GM12878 (cell line): ENCODE measurements around the gene PPIL6. TPM values are rescaled to one million over a fixed set of nuclear protein-coding genes. Genes with fewer than 3 reads are reported as not detected.
A peak's percentile ranks its signal among the peaks of the same experiment; 100 is the strongest.

ENCODE experiments used
- ATAC-seq: fragments of 200-7000 bp; cut with Tn5 transposase; 3 replicates; pipeline ENCODE4 v1.9.1; 2020; ENCODE audit warnings: mild to moderate bottlenecking, moderate library complexity
- BruUV-seq: library from RNA; stranded (reverse); fragments of 400-500 nt; replicated peaks from 2 replicates; lab custom pipeline; 2021; lab: Mats Ljungman, UMichigan
- CTCF ChIA-PET: fragments of 300-600 bp; sonication (Branson Sonifier 250); formaldehyde crosslinking; extraction: SDS; loops from one replicate; lab custom pipeline; 2021; ENCODE audit warnings: inconsistent platforms; lab: Yijun Ruan, JAX
- POLR2A ChIA-PET: fragments of 350-600 bp; formaldehyde crosslinking; extraction: SDS; loops from one replicate; lab custom pipeline; 2021; ENCODE audit warnings: inconsistent platforms; lab: Charles Lee
- RAD21 ChIA-PET: fragments of 300-600 bp; sonication (Branson Sonifier 250); formaldehyde crosslinking; loops from one replicate; lab custom pipeline; 2023; ENCODE audit warnings: antibody characterized with exemption; ENCODE audit not compliant: unreplicated experiment; lab: Charles Lee
- SMC1A ChIA-PET: fragments of 300-600 bp; sonication (Branson Sonifier 250); formaldehyde crosslinking; loops from one replicate; lab custom pipeline; 2023; ENCODE audit not compliant: unreplicated experiment, uncharacterized antibody; lab: Charles Lee
- DNase-seq: peaks from one replicate; pipeline ENCODE4 v3.0.0-alpha.2; 2011; ENCODE audit warnings: low read depth, low spot score
- FAIRE-seq: peaks from 3 replicates; lab custom pipeline; 2011; peaks lifted over from hg19 to GRCh38; lab: Jason Lieb, UNC
- H2AFZ ChIP-seq: 2 replicates; pipeline ENCODE4 v1.6.0; 2011; ENCODE audit warnings: low read depth, low read length, control low read depth; ENCODE audit not compliant: control insufficient read depth
- H3K27ac ChIP-seq: 2 replicates; pipeline ENCODE4 v1.5.1; 2011; ENCODE audit warnings: control low read depth; ENCODE audit not compliant: control insufficient read depth, insufficient read depth
- H3K27me3 ChIP-seq, 2 experiments: replicated peaks in 1 of 2; 2 replicates each; pipeline versions ENCODE4 v1.6.0 to v1.6.1; 2011; ENCODE audit warnings: low read length in 1 of 2; ENCODE audit not compliant: control insufficient read depth in 2 of 2, insufficient read depth in 2 of 2
- H3K36me3 ChIP-seq, 2 experiments: 2 replicates each; pipeline ENCODE4 v1.5.1; 2011; ENCODE audit warnings: low read length in 1 of 2; ENCODE audit not compliant: control insufficient read depth in 2 of 2, insufficient read depth in 2 of 2
- H3K4me1 ChIP-seq: 2 replicates; pipeline ENCODE4 v1.6.1; 2011; ENCODE audit warnings: mild to moderate bottlenecking, low read length, moderate library complexity, mixed read lengths; ENCODE audit not compliant: control insufficient read depth, insufficient read depth
- H3K4me2 ChIP-seq: 2 replicates; pipeline ENCODE4 v1.6.0; 2011; ENCODE audit warnings: control low read depth; ENCODE audit not compliant: control insufficient read depth, insufficient read depth
- H3K4me3 ChIP-seq: fragments of 200-600 bp; sonication (generic); 2 replicates; pipeline ENCODE4 v1.5.1; 2016
- H3K79me2 ChIP-seq: 2 replicates; pipeline ENCODE4 v1.6.0; 2011; ENCODE audit warnings: low read length; ENCODE audit not compliant: control insufficient read depth, insufficient read depth
- H3K9ac ChIP-seq: 2 replicates; pipeline ENCODE4 v1.8.0; 2011; ENCODE audit warnings: low read length, control low read depth, mixed read lengths; ENCODE audit not compliant: control insufficient read depth, insufficient read depth
- H3K9me3 ChIP-seq: replicated peaks from 3 replicates; pipeline ENCODE4 v1.5.1; 2011; ENCODE audit warnings: mild to moderate bottlenecking, low read length; ENCODE audit not compliant: control insufficient read depth, insufficient read depth
- H4K20me1 ChIP-seq: 2 replicates; pipeline ENCODE4 v1.6.0; 2011; ENCODE audit not compliant: control insufficient read depth, insufficient read depth
- IKZF2 ChIP-seq, 2 experiments: fragments of 450-650 bp; IDR thresholded peaks; 2 replicates each; pipeline ENCODE4 v1.6.1; 2017; ENCODE audit warnings: mild to moderate bottlenecking in 2 of 2, moderate library complexity in 2 of 2
- LARP7 ChIP-seq: fragments of 450-650 bp; IDR thresholded peaks from 2 replicates; pipeline ENCODE4 v1.6.1; 2017; ENCODE audit warnings: mild to moderate bottlenecking
- POLR2A ChIP-seq: IDR thresholded peaks from 2 replicates; pipeline ENCODE4 v1.6.1; 2011; ENCODE audit warnings: low read depth, mild to moderate bottlenecking, low read length
- RFX5 ChIP-seq: IDR thresholded peaks from 2 replicates; pipeline ENCODE4 v1.6.1; 2011; ENCODE audit warnings: low read depth, low read length, improper control_type of control experiment
- RUNX3 ChIP-seq: IDR thresholded peaks from 2 replicates; pipeline ENCODE4 v1.6.1; 2012; ENCODE audit warnings: low read length, inconsistent platforms
- SIN3A ChIP-seq: IDR thresholded peaks from 2 replicates; pipeline ENCODE4 v1.6.1; 2012; ENCODE audit warnings: low read depth, low read length, improper control_type of control experiment
- TCF12 ChIP-seq: IDR thresholded peaks from 2 replicates; pipeline ENCODE4 v1.6.1; 2011; ENCODE audit warnings: low read depth, mild to moderate bottlenecking, low read length
- WGBS: methylation state at CpG from one replicate; pipeline ENCODE4 v1.1.6; 2016; ENCODE audit warnings: low lambda C conversion rate; ENCODE audit not compliant: insufficient replicate concordance, insufficient coverage; ENCODE audit errors: missing lambda C conversion rate; 5-methylcytosine and 5-hydroxymethylcytosine counted together
- in situ Hi-C: fragments of 300-500 bp; cut with MboI; formaldehyde crosslinking; loops from 9 replicates; pipeline ENCODE4 v1.14.3; 2018; ENCODE audit warnings: mixed read lengths
- intact Hi-C: fragments of 100-400 bp; cut with micrococcal nuclease; formaldehyde crosslinking; loops from one replicate; pipeline ENCODE4 v1.14.2; 2022; ENCODE audit not compliant: unreplicated experiment
- polyA plus RNA-seq, 11 experiments: library from polyadenylated mRNA; depleted of rRNA in 4 of 11; unstranded in 6 of 11; stranded (reverse) in 5 of 11; fragments of >200 nt; fragmentation: Nextera tagmentation in 4 of 11; fragmentation: Illumina TruSeq in 1 of 11; extraction: Ambion mirVana in 4 of 11; extraction: Trizol in 1 of 11; gene quantifications; 1 replicate in 1 of 11; 2 replicates in 10 of 11; pipeline versions ENCODE4 v1.2.1 to v1.2.3, GENCODE V29; 2011 to 2016; ENCODE audit warnings: inconsistent platforms in 2 of 11, missing spikeins in 2 of 11, low read depth in 1 of 11
- total RNA-seq, 4 experiments: library from RNA; depleted of rRNA in 3 of 4; stranded (reverse); fragments of >200 nt in 3 of 4; fragmentation: Illumina TruSeq in 1 of 4; extraction: Trizol in 1 of 4; gene quantifications; 2 replicates each; pipeline versions ENCODE4 v1.2.1 to v1.2.3, GENCODE V29; 2013 to 2021
- TF ChIP-seq, protein P1 (sequence below): fragments of 450-650 bp; IDR thresholded peaks from 2 replicates; pipeline ENCODE4 v1.6.1; 2017; ENCODE audit warnings: low read depth, mild to moderate bottlenecking, moderate library complexity
- TF ChIP-seq, protein P2 (sequence below), 3 experiments: IDR thresholded peaks in 2 of 3; conservative IDR thresholded peaks in 1 of 3; 2 replicates each; pipeline ENCODE4 v1.5.1; 2011; ENCODE audit warnings: low read depth in 3 of 3, low read length in 3 of 3, mild to moderate bottlenecking in 3 of 3, control low read depth in 2 of 3, moderate library complexity in 2 of 3, inconsistent platforms in 1 of 3, mixed read lengths in 1 of 3; ENCODE audit not compliant: control insufficient read depth in 2 of 3, insufficient read depth in 1 of 3; ENCODE audit errors: extremely low read depth in 1 of 3
- TF ChIP-seq, protein P3 (sequence below): fragments of 450-650 bp; conservative IDR thresholded peaks from 2 replicates; pipeline ENCODE4 v1.6.1; 2017; ENCODE audit warnings: mild to moderate bottlenecking, moderate library complexity

The PPIL6 gene
- total and polyA plus RNA-seq, 10 of the 15 experiments (the other 5 are each of a cell fraction or from before 2014, with no cell fraction given) = 0.01 to 0.26 (median 0.12) TPM; not detected in 5

DNA sequence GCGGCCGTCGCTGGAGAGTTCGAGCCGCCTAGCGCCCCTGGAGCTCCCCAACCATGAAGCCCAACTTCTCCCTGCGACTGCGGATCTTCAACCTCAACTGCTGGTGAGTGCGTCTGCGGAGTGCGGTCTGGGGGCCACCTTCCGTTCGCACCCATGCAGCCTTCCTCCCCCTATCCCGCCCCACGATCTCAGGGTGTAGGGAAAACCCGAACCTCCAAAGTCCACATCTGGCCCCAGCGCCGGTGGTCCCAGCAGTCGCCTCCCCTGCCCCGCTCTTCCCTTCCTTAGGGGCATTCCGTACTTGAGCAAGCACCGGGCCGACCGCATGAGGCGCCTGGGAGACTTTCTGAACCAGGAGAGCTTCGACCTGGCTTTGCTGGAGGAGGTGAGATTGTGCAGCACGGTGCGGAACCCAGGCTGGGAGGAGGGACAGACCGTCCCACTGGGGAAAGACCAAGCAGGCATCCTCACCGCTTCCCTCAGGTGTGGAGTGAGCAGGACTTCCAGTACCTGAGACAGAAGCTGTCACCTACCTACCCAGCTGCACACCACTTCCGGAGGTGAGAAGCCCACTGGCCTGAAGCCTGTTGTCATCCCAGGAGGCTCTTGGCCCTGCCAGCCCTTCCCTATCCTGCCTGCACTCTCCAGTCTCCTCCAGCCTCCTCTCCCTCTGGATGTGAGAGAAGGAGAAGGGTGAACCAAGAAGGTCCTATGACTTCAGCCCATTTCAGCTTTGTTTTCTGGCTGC is 815 bp upstream of the PPIL6 start:
- SMC1A ChIA-PET = interaction anchor here (1.0 to 4.7 kb wide), 12 partner anchors 9 to 359 kb away, joined by 3 to 34 read pairs (median 6); partner anchors contain the start of gene MICAL1
- no peaks in the 10 kb centered on the region for H3K9me3 ChIP-seq
- peaks cover 10 to 19% of the 10 kb centered on the region in 2 experiments for H3K36me3 ChIP-seq
- H2AFZ ChIP-seq = peak overlapping the region; percentile 90
- CTCF ChIA-PET = interaction anchor here (0.8 to 4.8 kb wide), 10 partner anchors 9 to 598 kb away, joined by 3 to 30 read pairs (median 9); partner anchors contain the start of genes CD164, MICAL1, SESN1 and ZBTB24
- WGBS = under 1% methylated on average over 31 of the region's 31 CpGs
- intact Hi-C loops = no loop called here
- H3K27me3 ChIP-seq = no peaks in the 10 kb centered on the region
- DNase-seq (no peak), ATAC-seq (peak; percentile 59), FAIRE-seq (peak; percentile 80)
- H4K20me1 ChIP-seq = no peaks in the 10 kb centered on the region
- H3K79me2 ChIP-seq = peaks cover 7% of the 10 kb centered on the region
- RAD21 ChIA-PET = interaction anchor here (0.6 to 4.4 kb wide), 15 partner anchors 11 to 282 kb away, joined by 3 to 34 read pairs (median 4); partner anchors contain the start of genes CD164, MICAL1 and ZBTB24
- BruUV-seq = TSS peak; percentile 54
- TF ChIP-seq TCF12 (0 out of 2 replicates have a peak, but pooled peaks have one; percentile 2), RFX5 (no peak), RUNX3 (peak; percentile 52), IKZF2 (IDR thresholded peaks at IDR 0.05) (peak; percentile 34 to 61; a peak in 3 of 4 replicates), SIN3A (0 out of 2 replicates have a peak, but pooled peaks have one; percentile 8), POLR2A (0 out of 2 replicates have a peak, but pooled peaks have one; percentile 17), LARP7 (0 out of 2 replicates have a peak, but pooled peaks have one; percentile 11)
- TF ChIP-seq, protein P1, sequence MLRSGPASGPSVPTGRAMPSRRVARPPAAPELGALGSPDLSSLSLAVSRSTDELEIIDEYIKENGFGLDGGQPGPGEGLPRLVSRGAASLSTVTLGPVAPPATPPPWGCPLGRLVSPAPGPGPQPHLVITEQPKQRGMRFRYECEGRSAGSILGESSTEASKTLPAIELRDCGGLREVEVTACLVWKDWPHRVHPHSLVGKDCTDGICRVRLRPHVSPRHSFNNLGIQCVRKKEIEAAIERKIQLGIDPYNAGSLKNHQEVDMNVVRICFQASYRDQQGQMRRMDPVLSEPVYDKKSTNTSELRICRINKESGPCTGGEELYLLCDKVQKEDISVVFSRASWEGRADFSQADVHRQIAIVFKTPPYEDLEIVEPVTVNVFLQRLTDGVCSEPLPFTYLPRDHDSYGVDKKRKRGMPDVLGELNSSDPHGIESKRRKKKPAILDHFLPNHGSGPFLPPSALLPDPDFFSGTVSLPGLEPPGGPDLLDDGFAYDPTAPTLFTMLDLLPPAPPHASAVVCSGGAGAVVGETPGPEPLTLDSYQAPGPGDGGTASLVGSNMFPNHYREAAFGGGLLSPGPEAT = no peak; the same call in 1 of the 2 replicates
- TF ChIP-seq, protein P2, sequence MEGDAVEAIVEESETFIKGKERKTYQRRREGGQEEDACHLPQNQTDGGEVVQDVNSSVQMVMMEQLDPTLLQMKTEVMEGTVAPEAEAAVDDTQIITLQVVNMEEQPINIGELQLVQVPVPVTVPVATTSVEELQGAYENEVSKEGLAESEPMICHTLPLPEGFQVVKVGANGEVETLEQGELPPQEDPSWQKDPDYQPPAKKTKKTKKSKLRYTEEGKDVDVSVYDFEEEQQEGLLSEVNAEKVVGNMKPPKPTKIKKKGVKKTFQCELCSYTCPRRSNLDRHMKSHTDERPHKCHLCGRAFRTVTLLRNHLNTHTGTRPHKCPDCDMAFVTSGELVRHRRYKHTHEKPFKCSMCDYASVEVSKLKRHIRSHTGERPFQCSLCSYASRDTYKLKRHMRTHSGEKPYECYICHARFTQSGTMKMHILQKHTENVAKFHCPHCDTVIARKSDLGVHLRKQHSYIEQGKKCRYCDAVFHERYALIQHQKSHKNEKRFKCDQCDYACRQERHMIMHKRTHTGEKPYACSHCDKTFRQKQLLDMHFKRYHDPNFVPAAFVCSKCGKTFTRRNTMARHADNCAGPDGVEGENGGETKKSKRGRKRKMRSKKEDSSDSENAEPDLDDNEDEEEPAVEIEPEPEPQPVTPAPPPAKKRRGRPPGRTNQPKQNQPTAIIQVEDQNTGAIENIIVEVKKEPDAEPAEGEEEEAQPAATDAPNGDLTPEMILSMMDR (IDR thresholded peaks at IDR 0.05 in 2 of 3, conservative IDR thresholded peaks at IDR 0.05 in 1 of 3; ENCODE audit: control insufficient read depth in 2 of 3, extremely low read depth in 1 of 3, insufficient read depth in 1 of 3, low read depth in 3 of 3, low read length in 3 of 3) = peak; percentile 12 to 38 (median 31); a peak in 3 of 6 replicates
- TF ChIP-seq, protein P3, sequence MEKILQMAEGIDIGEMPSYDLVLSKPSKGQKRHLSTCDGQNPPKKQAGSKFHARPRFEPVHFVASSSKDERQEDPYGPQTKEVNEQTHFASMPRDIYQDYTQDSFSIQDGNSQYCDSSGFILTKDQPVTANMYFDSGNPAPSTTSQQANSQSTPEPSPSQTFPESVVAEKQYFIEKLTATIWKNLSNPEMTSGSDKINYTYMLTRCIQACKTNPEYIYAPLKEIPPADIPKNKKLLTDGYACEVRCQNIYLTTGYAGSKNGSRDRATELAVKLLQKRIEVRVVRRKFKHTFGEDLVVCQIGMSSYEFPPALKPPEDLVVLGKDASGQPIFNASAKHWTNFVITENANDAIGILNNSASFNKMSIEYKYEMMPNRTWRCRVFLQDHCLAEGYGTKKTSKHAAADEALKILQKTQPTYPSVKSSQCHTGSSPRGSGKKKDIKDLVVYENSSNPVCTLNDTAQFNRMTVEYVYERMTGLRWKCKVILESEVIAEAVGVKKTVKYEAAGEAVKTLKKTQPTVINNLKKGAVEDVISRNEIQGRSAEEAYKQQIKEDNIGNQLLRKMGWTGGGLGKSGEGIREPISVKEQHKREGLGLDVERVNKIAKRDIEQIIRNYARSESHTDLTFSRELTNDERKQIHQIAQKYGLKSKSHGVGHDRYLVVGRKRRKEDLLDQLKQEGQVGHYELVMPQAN = 0 out of 2 replicates have a peak, but pooled peaks have one; percentile 10
- POLR2A ChIA-PET = interaction anchor here (0.6 to 5.5 kb wide), 14 partner anchors 9 to 882 kb away, joined by 3 to 74 read pairs (median 4); partner anchors contain the start of genes AK9, CD164, CDC40 and FIG4
- peaks cover 12% of the 10 kb centered on the region for H3K4me1 ChIP-seq
- in situ Hi-C loops = no loop called here
- peak overlapping the region; percentile 87 for H3K4me3 ChIP-seq
- peak overlapping the region; percentile 90 for H3K9ac ChIP-seq
- H3K4me2 ChIP-seq = peak overlapping the region; percentile 97
- H3K27ac ChIP-seq = peak overlapping the region; percentile 81
